ENCODE results near the gene PDIA3. TPM values are rescaled to one million over a fixed set of nuclear protein-coding genes. Genes with fewer than 3 reads are reported as not detected.
"Not testable (repeated sequence)": the region's sequence is repeated elsewhere in the genome, so short reads cannot be mapped to it uniquely, and the experiment has no call there.

Gene PDIA3
- total and polyA plus RNA-seq, 2 of the 13 experiments (the other 11 are each of a cell fraction or from before 2014, with no cell fraction given): 238 to 433 TPM

DNA sequence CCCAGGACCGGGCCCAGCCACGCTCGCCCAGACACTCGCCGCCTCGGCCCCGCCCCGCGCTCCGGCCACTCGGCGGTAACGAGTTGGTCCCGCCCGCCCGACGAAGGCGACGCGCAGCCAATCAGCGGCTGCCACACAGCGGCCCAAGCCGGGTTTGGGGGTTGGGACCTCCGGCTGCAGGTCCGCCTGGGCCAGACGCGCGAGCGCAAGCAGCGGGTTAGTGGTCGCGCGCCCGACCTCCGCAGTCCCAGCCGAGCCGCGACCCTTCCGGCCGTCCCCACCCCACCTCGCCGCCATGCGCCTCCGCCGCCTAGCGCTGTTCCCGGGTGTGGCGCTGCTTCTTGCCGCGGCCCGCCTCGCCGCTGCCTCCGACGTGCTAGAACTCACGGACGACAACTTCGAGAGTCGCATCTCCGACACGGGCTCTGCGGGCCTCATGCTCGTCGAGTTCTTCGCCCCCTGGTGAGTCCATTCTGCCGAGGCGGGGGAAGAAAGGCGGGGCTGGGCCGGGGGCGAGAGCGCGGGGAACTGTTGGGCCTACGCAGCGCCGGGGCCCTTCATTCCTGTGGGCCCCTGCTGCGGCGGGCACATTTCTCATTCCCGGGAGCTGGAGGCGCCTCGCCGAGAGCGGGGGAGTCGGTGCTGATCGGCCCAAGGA is at the start of gene PDIA3 (continued):
- TF ChIP-seq SPEN (CRISPR knock-in tag; IDR thresholded peaks at IDR 0.05; ENCODE audit: low read depth) (peak; percentile 80), ZNF263 (CRISPR knock-in tag; IDR thresholded peaks at IDR 0.05) (0 out of 2 replicates have a peak, but pooled peaks have one; percentile 8), SRY (CRISPR knock-in tag; IDR thresholded peaks at IDR 0.05) (peak; percentile 66; the same call in 1 of the 2 replicates), SOX13 (CRISPR knock-in tag; conservative IDR thresholded peaks at IDR 0.05 in 1 of 2, IDR thresholded peaks at IDR 0.05 in 1 of 2) (peak in 1 of 2 experiments; percentile 24; a peak in 1 of 4 replicates), ZNF790 (CRISPR knock-in tag; IDR thresholded peaks at IDR 0.05; ENCODE audit: borderline replicate concordance) (peak; percentile 71; the same call in 1 of the 2 replicates), RARA (CRISPR knock-in tag; IDR thresholded peaks at IDR 0.05) (0 out of 2 replicates have a peak, but pooled peaks have one; percentile 24), ZNF331 (CRISPR knock-in tag; IDR thresholded peaks at IDR 0.05) (peak; percentile 51; the same call in 1 of the 2 replicates), ZNF224 (CRISPR knock-in tag; IDR thresholded peaks at IDR 0.05) (0 out of 2 replicates have a peak, but pooled peaks have one; percentile 60), FOSL2 (CRISPR knock-in tag; IDR thresholded peaks at IDR 0.05) (0 out of 2 replicates have a peak, but pooled peaks have one; percentile 27), XBP1 (CRISPR knock-in tag; IDR thresholded peaks at IDR 0.05) (0 out of 2 replicates have a peak, but pooled peaks have one; percentile 70), SP5 (CRISPR knock-in tag; IDR thresholded peaks at IDR 0.05; ENCODE audit: borderline replicate concordance, low read depth) (peak; percentile 55; the same call in 1 of the 2 replicates), KMT2B (CRISPR knock-in tag; IDR thresholded peaks at IDR 0.05) (peak; percentile 63), ZNF563 (CRISPR knock-in tag; IDR thresholded peaks at IDR 0.05) (peak; percentile 86; the same call in 1 of the 2 replicates), SP4 (CRISPR knock-in tag; IDR thresholded peaks at IDR 0.05) (peak; percentile 80), ZNF225 (CRISPR knock-in tag; IDR thresholded peaks at IDR 0.05) (peak; percentile 74; the same call in 1 of the 2 replicates), DMAP1 (CRISPR knock-in tag; IDR thresholded peaks at IDR 0.05) (peak; percentile 94), MYC (CRISPR knock-in tag; IDR thresholded peaks at IDR 0.05; ENCODE audit: borderline replicate concordance) (peak; percentile 94), AKAP8 (CRISPR knock-in tag; IDR thresholded peaks at IDR 0.05) (peak; percentile 70)
- not testable (repeated sequence) for TF ChIP-seq SOX13 (IDR thresholded peaks at IDR 0.05)
- TF ChIP-seq, protein P1, sequence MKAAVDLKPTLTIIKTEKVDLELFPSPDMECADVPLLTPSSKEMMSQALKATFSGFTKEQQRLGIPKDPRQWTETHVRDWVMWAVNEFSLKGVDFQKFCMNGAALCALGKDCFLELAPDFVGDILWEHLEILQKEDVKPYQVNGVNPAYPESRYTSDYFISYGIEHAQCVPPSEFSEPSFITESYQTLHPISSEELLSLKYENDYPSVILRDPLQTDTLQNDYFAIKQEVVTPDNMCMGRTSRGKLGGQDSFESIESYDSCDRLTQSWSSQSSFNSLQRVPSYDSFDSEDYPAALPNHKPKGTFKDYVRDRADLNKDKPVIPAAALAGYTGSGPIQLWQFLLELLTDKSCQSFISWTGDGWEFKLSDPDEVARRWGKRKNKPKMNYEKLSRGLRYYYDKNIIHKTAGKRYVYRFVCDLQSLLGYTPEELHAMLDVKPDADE (CRISPR knock-in tag; IDR thresholded peaks at IDR 0.05): peak; percentile 88; the same call in 1 of the 2 replicates
- TF ChIP-seq, protein P2, sequence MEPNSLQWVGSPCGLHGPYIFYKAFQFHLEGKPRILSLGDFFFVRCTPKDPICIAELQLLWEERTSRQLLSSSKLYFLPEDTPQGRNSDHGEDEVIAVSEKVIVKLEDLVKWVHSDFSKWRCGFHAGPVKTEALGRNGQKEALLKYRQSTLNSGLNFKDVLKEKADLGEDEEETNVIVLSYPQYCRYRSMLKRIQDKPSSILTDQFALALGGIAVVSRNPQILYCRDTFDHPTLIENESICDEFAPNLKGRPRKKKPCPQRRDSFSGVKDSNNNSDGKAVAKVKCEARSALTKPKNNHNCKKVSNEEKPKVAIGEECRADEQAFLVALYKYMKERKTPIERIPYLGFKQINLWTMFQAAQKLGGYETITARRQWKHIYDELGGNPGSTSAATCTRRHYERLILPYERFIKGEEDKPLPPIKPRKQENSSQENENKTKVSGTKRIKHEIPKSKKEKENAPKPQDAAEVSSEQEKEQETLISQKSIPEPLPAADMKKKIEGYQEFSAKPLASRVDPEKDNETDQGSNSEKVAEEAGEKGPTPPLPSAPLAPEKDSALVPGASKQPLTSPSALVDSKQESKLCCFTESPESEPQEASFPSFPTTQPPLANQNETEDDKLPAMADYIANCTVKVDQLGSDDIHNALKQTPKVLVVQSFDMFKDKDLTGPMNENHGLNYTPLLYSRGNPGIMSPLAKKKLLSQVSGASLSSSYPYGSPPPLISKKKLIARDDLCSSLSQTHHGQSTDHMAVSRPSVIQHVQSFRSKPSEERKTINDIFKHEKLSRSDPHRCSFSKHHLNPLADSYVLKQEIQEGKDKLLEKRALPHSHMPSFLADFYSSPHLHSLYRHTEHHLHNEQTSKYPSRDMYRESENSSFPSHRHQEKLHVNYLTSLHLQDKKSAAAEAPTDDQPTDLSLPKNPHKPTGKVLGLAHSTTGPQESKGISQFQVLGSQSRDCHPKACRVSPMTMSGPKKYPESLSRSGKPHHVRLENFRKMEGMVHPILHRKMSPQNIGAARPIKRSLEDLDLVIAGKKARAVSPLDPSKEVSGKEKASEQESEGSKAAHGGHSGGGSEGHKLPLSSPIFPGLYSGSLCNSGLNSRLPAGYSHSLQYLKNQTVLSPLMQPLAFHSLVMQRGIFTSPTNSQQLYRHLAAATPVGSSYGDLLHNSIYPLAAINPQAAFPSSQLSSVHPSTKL (CRISPR knock-in tag; IDR thresholded peaks at IDR 0.05): peak; percentile 47; the same call in 1 of the 2 replicates
- TF ChIP-seq, protein P3, sequence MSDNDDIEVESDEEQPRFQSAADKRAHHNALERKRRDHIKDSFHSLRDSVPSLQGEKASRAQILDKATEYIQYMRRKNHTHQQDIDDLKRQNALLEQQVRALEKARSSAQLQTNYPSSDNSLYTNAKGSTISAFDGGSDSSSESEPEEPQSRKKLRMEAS (IDR thresholded peaks at IDR 0.05): peak; percentile 79
- TF ChIP-seq, protein P4, sequence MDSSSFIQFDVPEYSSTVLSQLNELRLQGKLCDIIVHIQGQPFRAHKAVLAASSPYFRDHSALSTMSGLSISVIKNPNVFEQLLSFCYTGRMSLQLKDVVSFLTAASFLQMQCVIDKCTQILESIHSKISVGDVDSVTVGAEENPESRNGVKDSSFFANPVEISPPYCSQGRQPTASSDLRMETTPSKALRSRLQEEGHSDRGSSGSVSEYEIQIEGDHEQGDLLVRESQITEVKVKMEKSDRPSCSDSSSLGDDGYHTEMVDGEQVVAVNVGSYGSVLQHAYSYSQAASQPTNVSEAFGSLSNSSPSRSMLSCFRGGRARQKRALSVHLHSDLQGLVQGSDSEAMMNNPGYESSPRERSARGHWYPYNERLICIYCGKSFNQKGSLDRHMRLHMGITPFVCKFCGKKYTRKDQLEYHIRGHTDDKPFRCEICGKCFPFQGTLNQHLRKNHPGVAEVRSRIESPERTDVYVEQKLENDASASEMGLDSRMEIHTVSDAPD (CRISPR knock-in tag; IDR thresholded peaks at IDR 0.05): 0 out of 2 replicates have a peak, but pooled peaks have one; percentile 30

Data from HepG2 (cell line).